RWPE1 (cell line): ENCODE results near the gene MBTD1.

Experiments
- CTCF ChIA-PET: fragments of 350-600 bp; sonication (Branson Sonifier 250); formaldehyde crosslinking; extraction: SDS; loops from one replicate; lab custom pipeline; 2021; lab: Yijun Ruan, JAX
- POLR2A ChIA-PET: fragments of 400-600 bp; formaldehyde crosslinking; extraction: SDS; loops from one replicate; lab custom pipeline; 2020; ENCODE audit warnings: antibody characterized with exemption; ENCODE audit not compliant: low non-redundant PET; lab: Yijun Ruan, JAX
- DNase-seq: peaks from one replicate; pipeline ENCODE4 v3.0.0; 2012; ENCODE audit warnings: low spot score
- H3K27ac ChIP-seq: fragments of 450-650 bp; 2 replicates; pipeline ENCODE4 v1.5.1; 2017
- TF ChIP-seq, protein P1 (sequence below): fragments of 450-650 bp; conservative IDR thresholded peaks from 2 replicates; pipeline ENCODE4 v1.5.1; 2017; ENCODE audit warnings: low read depth, mild to moderate bottlenecking

The MBTD1 gene

DNA sequence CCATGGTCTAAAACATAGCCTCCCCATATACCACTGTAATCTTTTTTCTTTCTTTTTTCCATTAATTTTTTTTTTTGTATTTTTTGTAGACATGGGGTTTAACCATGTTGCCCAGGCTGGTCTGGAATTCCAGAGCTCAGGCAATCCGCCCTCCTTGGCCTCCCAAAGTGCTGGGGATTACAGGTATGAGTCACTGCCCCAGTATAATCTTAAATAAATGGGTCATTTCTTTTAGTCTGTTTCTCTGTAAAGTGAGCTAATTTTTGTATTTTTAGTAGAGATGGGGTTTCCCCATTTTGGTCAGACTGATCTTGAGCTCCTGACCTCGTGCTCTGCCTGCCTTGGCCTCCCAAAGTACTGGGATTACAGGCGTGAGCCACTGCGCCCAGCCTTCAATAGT lies 112.2 kb downstream of the MBTD1 start:
- CTCF ChIA-PET: no interaction called here

DNA sequence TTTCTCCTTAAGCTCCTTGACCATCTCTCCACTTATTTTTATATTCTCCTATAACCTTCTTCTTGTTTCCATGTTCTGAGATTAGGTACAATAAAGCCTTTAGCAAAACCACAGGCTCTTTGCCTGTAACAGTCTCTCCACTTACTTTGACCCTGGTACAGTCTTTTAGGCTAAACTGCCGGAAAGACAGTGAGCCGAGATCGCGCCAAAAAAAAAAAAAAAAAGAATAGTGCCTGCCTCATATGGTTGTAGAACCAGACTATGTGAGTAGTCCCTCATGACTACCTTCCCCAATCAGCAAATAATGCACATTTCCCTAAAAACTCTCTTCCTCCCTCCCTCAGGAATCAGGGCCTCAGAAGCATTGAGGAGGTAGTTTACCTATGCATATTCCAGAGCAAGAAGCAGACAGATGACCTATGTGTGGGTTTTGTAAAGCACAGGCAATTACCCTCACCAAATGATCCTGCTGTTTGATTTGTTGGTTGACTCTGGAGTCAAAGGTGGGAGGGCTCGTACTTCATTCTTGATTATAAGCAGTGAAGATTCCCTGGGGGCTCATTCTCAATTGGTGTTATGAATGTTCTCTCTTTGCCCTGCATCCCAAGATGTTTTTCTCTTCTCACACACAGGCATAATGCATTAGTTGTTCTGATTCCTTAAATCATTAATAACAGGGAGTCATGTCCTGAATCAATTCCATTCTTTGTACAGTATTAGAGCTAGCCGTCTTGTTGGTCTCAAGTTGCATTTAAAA lies 115.4 kb downstream of the MBTD1 start:
- no peak overlapping the region for H3K27ac ChIP-seq
- TF ChIP-seq, protein P1, sequence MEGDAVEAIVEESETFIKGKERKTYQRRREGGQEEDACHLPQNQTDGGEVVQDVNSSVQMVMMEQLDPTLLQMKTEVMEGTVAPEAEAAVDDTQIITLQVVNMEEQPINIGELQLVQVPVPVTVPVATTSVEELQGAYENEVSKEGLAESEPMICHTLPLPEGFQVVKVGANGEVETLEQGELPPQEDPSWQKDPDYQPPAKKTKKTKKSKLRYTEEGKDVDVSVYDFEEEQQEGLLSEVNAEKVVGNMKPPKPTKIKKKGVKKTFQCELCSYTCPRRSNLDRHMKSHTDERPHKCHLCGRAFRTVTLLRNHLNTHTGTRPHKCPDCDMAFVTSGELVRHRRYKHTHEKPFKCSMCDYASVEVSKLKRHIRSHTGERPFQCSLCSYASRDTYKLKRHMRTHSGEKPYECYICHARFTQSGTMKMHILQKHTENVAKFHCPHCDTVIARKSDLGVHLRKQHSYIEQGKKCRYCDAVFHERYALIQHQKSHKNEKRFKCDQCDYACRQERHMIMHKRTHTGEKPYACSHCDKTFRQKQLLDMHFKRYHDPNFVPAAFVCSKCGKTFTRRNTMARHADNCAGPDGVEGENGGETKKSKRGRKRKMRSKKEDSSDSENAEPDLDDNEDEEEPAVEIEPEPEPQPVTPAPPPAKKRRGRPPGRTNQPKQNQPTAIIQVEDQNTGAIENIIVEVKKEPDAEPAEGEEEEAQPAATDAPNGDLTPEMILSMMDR: no peak
- POLR2A ChIA-PET: no interaction called here
- DNase-seq: no peak
- CTCF ChIA-PET: no interaction called here

More for the DNA sequence above, 112.2 kb downstream of the MBTD1 start:
- POLR2A ChIA-PET: no interaction called here
- TF ChIP-seq, protein P1: no peak
- H3K27ac ChIP-seq: no peak overlapping the region
- no peak for DNase-seq

DNA sequence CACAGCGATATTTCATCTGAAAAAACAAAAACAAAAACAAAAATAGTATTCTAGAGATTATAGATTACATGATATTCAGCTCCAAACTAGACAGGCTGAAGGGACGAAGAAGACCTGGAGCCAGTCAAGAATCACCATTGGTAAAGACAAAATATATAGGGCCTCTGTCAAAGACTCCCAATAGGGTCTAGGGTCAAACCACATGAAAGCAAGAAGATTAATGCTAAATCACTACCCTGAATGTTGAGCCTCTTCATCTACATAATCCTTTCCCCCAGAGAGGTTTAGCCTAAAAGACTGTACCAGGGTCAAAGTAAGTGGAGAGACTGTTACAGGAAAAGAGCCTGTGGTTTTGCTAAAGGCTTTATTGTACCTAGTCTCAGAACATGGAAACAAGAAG lies 117.3 kb downstream of the MBTD1 start:
- TF ChIP-seq, protein P1: no peak
- no peak for DNase-seq
- POLR2A ChIA-PET: no interaction called here
- CTCF ChIA-PET: interaction anchor here (1.0 kb wide), 1 partner anchor 10 kb away, joined by 4 read pairs; the partner anchor contains the start of gene NME1
- no peak overlapping the region for H3K27ac ChIP-seq

DNA sequence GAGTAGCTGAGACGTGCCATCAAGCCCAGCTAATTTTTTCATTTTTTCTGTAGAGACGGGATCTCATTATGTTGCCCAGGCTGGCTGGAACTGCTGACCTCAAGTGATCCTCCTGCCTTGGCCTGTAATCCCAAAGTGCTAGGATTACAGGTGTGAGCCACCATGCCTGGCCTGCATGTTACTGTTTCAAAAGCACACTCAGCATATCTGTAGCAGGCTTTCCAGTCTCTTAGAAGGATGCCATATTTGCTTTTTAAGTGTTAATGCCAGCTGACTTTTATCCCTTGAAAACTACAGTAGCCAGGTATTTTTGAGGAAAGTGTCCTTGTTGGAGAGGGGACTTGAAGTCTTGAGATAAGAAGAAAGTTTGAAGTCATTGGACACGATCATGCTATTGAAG lies 123.9 kb downstream of the MBTD1 start:
- no peak for DNase-seq
- TF ChIP-seq, protein P1: no peak
- POLR2A ChIA-PET: interaction anchor here (0.6 kb wide), 1 partner anchor 60 kb away, joined by 4 read pairs; no protein-coding TSS in a partner anchor
- CTCF ChIA-PET: interaction anchor here (0.6 to 0.7 kb wide), 2 partner anchors 18 to 637 kb away, joined by 4 read pairs; partner anchors contain the start of gene NME1
- H3K27ac ChIP-seq: no peak overlapping the region

DNA sequence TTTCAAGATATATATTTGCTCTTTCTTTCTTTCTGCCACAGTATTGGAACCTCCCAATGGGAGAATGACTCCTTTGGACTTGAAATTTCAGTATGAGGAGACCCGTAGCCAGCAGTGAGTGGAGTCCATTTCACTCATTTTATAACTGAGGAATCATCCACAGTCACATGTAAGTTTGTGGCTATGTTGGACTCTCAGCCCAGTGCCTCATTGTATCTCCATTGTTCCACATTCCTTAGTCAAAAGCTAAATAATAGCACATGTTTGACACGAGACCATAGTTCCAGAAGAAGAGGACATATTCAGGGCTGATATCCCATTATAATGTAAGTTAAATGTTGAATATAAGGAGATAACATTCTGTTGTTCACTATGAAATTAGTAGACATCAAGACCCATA lies 126.5 kb downstream of the MBTD1 start:
- POLR2A ChIA-PET: no interaction called here
- CTCF ChIA-PET: no interaction called here
- no peak for DNase-seq
- no peak overlapping the region for H3K27ac ChIP-seq
- TF ChIP-seq, protein P1: no peak

DNA sequence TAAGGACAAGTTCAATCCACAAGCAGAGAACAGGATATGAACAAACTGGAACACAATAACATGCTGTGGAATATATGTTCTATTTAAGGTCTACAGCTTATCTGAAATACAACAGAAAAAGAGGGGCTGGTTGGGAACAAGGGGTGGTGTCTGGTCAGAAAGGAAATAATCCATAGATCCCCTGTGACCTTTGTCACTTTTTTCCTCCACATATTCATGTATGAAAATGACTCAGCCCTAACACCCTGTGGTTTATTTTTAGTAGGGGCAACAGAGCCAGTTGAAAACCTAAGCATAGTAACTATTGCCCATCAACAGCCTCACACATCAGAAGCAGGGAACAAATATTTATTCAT lies 126.9 kb downstream of the MBTD1 start:
- TF ChIP-seq, protein P1: no peak
- CTCF ChIA-PET: no interaction called here
- POLR2A ChIA-PET: no interaction called here
- H3K27ac ChIP-seq: no peak overlapping the region
- DNase-seq: no peak
